HUDEP-2 (cell line): ENCODE measurements around the gene ISCU.
"Not testable (repeated sequence)": the region's sequence is repeated elsewhere in the genome, so short reads cannot be mapped to it uniquely, and the experiment has no call there.

Experiments used
- DNase-seq, 76 experiments: peaks; one replicate each; lab custom pipeline; 2025; ENCODE audit not compliant: unreplicated experiment in 76 of 76; lab: John Stamatoyannopoulos, UW

Gene ISCU

DNA sequence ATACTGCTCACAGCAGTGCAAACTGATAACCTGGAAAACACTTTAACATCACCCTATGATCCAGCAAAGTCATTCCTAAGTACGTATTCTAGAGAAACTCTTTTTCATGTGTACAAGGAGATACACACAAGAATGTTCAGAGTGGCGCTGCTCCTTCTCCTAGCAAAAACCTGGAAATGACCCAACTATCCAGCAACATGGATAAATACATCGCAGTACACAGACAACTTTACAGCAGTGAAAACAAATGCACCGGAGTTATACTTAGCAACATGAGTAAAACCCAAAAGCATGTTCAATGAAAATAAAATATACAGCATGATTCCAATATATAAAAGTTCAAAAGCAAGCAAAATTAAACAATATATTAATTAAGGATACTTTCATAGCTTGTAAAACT is 20.1 kb upstream of the ISCU start:
- no peak for DNase-seq

GRCh38 chr12:108543652-108544051 is 18.7 kb upstream of the ISCU start:
- no peak for DNase-seq

GRCh38 chr12:108547686-108548085 is 14.7 kb upstream of the ISCU start:
- DNase-seq = no peak

DNA sequence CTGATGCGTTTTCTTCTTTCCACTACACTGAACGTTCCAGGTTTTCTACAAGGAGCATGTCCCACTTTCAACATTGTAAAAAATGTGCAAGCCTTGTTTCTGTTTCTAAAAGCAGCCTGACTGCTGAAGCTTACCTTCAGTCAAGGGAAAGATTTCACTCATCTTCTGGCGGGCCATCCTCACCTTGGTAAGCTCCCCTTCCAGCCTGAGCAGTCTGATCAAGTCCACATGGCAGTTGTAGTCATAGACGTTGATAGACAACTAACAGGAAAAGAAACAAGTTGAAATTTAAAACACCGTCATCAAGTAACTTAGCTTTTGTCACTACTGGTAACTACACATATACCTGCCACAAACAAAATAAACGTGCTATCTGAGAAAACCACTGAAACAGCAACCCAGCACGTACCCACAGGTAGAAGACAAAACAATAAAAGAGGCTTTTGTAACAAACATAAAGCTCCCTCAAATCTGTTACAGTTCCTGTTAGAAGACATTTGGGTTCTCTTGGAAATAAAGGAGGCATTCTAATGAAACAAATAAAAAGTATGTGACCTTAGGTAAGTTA is 13.4 kb upstream of the ISCU start:
- DNase-seq = no peak

- DNase-seq = no peak
These were observed 10.9 kb upstream of the ISCU start for GRCh38 chr12:108551535-108551934.

DNA sequence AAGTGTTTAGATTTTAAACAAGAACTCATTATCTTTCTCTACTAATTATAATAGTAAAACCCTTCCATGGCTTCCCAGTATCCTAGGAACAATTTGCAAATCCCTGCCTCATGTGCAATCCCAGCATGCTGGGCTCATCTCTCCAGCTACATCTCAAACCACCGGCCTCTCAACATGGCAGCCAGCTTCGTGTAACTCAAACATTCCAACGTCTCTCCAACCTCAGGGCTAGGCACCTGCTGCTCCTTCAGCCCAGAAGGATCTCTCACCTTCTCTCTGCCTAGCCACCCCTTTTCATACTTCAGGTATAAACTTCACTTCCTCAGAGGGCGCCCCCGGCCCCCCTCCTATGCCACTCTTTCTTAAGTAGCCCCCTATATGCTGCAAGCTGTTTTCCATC is 8.6 kb upstream of the ISCU start:
- DNase-seq = no peak

DNA sequence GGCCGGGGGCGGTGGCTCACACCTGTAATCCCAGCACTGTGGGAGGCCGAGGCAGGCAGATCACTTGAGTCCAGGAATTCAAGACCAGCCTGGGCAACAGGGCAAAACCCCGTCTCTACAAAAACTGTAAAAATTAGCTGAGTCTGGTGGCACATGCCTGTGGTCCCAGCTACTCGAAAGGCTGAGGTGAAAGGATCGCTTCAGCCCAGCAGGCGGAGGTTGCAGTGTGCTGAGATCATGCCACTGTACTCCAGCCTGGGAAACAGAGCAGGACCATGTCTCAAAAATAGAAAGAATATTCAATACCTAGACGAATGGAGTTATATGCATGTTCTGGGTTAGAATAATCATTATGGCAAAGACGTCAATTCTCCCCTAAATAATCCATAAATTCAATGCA is 7.0 kb upstream of the ISCU start:
- not testable (repeated sequence) for DNase-seq

DNA sequence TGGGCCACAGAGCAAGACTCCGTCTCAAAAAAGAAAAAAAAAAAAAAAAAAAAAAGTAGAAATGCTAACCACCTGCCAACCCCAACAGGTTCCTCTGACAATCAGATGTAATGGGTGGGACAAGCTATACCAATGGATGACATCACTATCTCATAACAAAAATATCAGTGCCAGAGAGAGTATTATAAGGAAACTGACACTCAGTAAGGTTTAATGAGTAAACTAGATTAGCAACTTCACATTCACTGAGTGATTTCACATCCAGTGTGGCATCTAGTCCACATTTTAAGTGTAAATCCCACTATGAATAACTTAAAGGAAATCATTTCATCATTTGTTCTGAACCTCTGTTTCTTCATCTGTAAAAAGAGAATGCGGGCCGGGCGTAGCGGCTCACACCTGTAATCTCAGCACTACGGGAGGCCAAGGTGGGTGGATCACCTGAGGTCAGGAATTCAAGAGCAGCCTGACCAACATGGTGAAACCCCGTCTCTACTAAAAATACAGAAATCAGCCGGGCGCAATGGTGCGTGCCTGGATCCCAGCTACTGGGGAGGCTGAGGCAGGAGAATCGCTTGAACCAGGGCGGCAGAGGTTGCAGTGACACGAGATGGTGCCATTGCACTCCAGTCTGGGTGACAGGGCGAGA is 3.3 kb upstream of the ISCU start:
- DNase-seq = no peak

GRCh38 chr12:108559748-108560147 is 2.6 kb upstream of the ISCU start:
- peak in 1 of 76 experiments; percentile 4 for DNase-seq

DNA sequence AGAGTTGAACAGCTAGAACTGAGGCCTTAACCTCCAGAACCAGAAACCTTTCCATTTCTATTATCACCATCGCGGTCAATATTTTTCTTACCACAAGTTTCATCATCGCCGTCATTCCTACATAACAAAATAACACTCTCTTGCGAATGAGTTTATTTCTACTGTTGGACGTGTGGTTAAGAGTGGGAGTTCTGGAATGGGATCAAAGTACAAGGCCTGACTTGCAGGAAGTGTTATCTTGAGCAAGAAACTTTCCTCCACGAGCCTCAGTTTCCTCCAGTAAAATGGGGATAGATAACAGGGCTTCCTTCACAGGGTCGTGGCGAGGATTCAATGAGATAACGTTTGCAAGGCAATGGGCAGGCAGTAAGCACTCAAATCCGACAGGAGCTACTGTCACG is 2.1 kb upstream of the ISCU start:
- no peak for DNase-seq

- peak in 74 of 76 experiments; percentile 20 to 90 (median 74) for DNase-seq
These were observed 1.4 kb upstream of the ISCU start, which contains the start of gene SART3 for GRCh38 chr12:108560752-108561719. SART3 (minus strand) TSS chr12:108561173; CDS start chr12:108561154, 19 bp downstream.

DNA sequence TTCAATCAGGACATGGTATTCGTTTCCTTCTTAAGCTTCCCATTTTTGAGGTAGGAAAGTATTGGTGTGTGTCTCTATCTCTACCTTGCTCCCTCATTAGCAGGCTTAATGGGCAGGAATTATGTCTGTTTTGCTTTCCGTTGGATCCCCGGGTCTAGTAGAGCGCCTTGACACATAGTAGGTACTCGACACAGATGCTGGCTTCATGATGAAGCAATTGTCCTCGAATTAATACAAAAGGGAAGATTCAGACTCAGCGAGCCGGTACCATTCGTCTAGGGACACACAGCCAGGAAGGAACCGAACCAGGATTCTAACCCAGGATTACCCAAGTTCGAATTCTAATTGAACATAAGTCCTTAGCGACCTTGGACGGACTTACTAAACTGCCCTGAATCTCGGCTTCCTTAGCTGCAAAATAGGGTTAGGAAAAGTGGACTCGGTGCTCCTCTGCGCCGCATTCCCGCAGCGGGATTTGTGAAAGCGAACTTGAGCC is 496 bp upstream of the ISCU start:
- DNase-seq = peak in 10 of 76 experiments; percentile 19 to 61 (median 37)

GRCh38 chr12:108563136-108563803 is 874 bp downstream of the ISCU start:
- peak in 72 of 76 experiments; percentile 49 to 90 (median 80) for DNase-seq

- no peak for DNase-seq
These were observed 1.4 kb downstream of the ISCU start for GRCh38 chr12:108563804-108564151.

DNA sequence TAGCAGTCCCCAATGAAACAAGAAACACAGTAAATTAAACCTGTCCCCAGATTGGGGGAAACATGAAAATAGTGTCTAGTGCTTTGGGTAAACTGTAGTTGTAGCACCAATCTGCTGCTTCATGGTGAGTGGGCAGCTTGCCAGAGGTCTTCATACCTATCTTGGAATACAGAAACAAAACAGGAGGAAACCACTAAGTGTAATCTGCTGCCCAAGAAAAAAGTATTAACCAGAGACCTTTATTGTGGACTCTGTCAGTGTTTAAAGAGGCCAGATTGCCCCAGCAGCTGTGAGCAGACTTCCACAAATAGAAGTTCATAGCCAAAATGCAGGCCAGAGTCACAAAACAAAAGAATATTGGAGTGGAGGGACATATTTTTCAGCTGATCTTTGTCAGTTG is 2.3 kb downstream of the ISCU start:
- DNase-seq = peak in 71 of 76 experiments; percentile 9 to 76 (median 52)

- DNase-seq = no peak
These were observed 2.8 kb downstream of the ISCU start for GRCh38 chr12:108565146-108565545.

GRCh38 chr12:108565976-108566375 is 3.6 kb downstream of the ISCU start:
- peak in 74 of 76 experiments; percentile 8 to 86 (median 72) for DNase-seq

- DNase-seq = no peak
These were observed 4.1 kb downstream of the ISCU start for GRCh38 chr12:108566452-108566851.

DNA sequence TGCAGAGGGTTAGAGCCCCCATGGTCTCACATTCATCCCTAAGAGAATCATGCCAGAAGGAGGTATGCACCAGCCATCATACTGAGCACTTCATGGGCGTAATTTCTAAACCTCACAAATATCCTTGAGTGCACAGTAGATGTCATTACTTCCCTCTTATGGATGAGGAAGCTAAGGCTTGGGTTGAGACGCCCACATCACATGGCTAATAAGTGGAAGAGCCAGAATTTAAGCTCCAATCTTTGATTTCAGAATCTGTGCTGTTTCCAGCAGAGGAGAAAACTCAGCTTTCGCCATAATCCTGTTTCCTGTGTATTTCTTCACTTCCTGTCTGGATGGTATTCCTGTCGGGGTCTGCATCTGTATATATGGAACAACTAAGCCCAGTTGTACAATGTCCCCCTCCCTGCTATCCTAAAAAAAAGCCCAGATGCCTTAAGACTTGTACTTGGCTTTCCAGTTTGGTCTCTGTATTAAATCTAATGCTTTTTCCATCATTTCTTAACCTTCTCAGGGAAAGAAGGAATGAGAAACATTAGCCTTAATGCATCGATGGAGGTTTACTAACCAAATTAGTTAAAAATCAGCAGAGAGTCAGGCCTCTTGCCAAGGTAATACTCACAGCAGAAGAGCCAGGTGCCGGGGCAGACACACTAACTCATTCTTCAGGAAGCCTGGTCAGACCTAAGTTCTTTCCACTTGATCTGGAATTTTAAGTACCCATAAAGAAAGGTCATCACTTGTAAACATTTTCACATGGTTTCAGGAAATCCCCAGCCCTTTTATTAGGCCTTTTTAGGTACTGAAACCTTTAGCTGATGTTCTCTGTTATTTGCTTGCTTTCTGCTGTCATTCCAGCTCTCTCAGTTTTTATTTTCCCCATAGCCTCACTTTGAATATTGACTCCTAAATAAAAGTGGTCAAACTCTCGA is 5.3 kb downstream of the ISCU start:
- no peak for DNase-seq
